Transverse colon (tissue), 4 donors: ENCODE data around the gene TECPR1. TPM values are rescaled to one million over a fixed set of nuclear protein-coding genes. Genes with fewer than 3 reads are reported as not detected.

Experiments
- DNase-seq: peaks from one replicate; pipeline ENCODE4 v3.0.0-alpha.2; 2019
- H3K27ac ChIP-seq, 4 donors: fragments of 200-600 bp; sonication (generic); 2 replicates each; pipeline ENCODE4 v1.5.1; 2016 to 2018; ENCODE audit warnings: inconsistent platforms in 4 of 4
- H3K27me3 ChIP-seq: fragments of 200-600 bp; sonication (generic); 2 replicates; pipeline ENCODE4 v1.5.1; 2017; ENCODE audit warnings: inconsistent platforms
- H3K36me3 ChIP-seq, 4 donors: fragments of 200-600 bp; sonication (generic); 2 replicates each; pipeline ENCODE4 v1.5.1; 2017 to 2019; ENCODE audit warnings: inconsistent platforms in 4 of 4
- H3K4me1 ChIP-seq, 4 donors: fragments of 200-600 bp; sonication (generic); 2 replicates each; pipeline ENCODE4 v1.5.1; 2017 to 2020; ENCODE audit warnings: inconsistent platforms in 4 of 4
- H3K4me3 ChIP-seq, 4 donors: fragments of 200-600 bp; sonication (generic); 1 replicate in 1 of 4; 2 replicates in 3 of 4; pipeline versions ENCODE4 v1.5.1 to v1.6.1; 2017 to 2019; ENCODE audit warnings: inconsistent platforms in 4 of 4
- H3K9me3 ChIP-seq, 2 donors: fragments of 200-600 bp; sonication (generic); 2 replicates each; pipeline ENCODE4 v1.5.1; 2017 to 2019; ENCODE audit warnings: inconsistent platforms in 2 of 2
- CTCF ChIP-seq, 5 experiments: fragments of 200-600 bp in 3 of 5; fragments of 450-650 bp in 2 of 5; sonication (generic) in 3 of 5; IDR thresholded peaks; 1 replicate in 2 of 5; 2 replicates in 3 of 5; pipeline ENCODE4 v1.5.1; 2016 to 2017; ENCODE audit warnings: antibody characterized with exemption in 5 of 5, inconsistent platforms in 3 of 5, mild to moderate bottlenecking in 2 of 5, moderate library complexity in 1 of 5
- EP300 ChIP-seq: sonication (generic); formaldehyde crosslinking; IDR thresholded peaks from one replicate; pipeline ENCODE4 v1.6.1; 2017; ENCODE audit warnings: antibody characterized with exemption, low read depth
- POLR2A ChIP-seq: fragments of 450-650 bp; IDR thresholded peaks from one replicate; pipeline ENCODE4 v1.6.1; 2016; ENCODE audit warnings: antibody characterized with exemption, mild to moderate bottlenecking, moderate library complexity
- POLR2AphosphoS5 ChIP-seq, 3 donors: sonication (generic); formaldehyde crosslinking; IDR thresholded peaks; one replicate each; pipeline ENCODE4 v1.6.1; 2016; ENCODE audit warnings: antibody characterized with exemption in 3 of 3
- WGBS, 2 donors: methylation state at CpG; one replicate each; pipeline ENCODE4 v1.1.5; 2018; ENCODE audit warnings: low coverage in 1 of 2; 5-methylcytosine and 5-hydroxymethylcytosine counted together
- in situ Hi-C, 4 donors: fragments of 200-750 bp; cut with MboI; loops; one replicate each; pipeline versions ENCODE4 v1.15.0 to v1.15.1; 2017; ENCODE audit warnings: low sequenced_read_pairs in 3 of 4, low pct_ligation_motif_present in 1 of 4, low pct_unique_long_range_greater_than_20kb in 1 of 4
- intact Hi-C: fragments of 100-400 bp; cut with DNase I; formaldehyde crosslinking; loops from one replicate; pipeline ENCODE4 v1.15.1; 2023; ENCODE audit warnings: low total_unique reads
- total RNA-seq, 4 donors: library from RNA; depleted of rRNA; stranded (reverse); fragments of >200 nt; gene quantifications; one replicate each; pipeline ENCODE4 v1.1.0, GENCODE V29; 2016

TECPR1 gene
- total RNA-seq, 4 donors from 2014 or later, result 23.1 to 43.0 (median 28.8) TPM

DNA sequence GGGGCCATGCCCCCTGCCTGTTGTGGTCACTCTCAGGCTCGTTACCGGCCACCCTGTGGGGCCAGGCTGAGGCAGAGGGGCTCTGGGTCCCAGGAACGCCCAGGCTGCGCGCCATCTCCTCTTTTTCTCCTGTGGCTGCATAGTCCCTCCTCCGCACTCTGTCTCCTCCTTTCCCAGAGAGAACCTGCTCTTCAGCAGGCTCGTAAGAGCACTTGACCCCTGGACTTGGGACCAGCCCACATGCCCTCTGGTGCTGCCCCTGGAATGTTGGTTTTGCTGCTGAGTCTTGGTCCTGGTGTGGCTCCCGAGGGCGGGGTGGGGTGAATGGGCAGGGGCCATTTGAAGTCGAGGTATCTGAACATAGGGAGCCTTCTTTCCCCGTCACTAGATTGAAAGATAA is 47.4 kb downstream of the TECPR1 start:
- Histone ChIP-seq H3K27me3 (no peaks in the 10 kb centered on the region), H3K36me3 (peaks cover 0 to 28% (median 10%) of the 10 kb centered on the region in 4 donors), H3K4me1 (peaks cover 0 to 9% (median 0%) of the 10 kb centered on the region in 4 donors), H3K9me3 (no peaks in the 10 kb centered on the region), H3K27ac (no peak overlapping the region), H3K4me3 (no peak overlapping the region)
- no peak for DNase-seq
- in situ Hi-C loops, result no loop called here
- no peak for TF ChIP-seq EP300
- WGBS, 2 donors, result 89 to 90% methylated on average over 2 to 11 of the region's 11 CpGs
- intact Hi-C loops, result no loop called here

DNA sequence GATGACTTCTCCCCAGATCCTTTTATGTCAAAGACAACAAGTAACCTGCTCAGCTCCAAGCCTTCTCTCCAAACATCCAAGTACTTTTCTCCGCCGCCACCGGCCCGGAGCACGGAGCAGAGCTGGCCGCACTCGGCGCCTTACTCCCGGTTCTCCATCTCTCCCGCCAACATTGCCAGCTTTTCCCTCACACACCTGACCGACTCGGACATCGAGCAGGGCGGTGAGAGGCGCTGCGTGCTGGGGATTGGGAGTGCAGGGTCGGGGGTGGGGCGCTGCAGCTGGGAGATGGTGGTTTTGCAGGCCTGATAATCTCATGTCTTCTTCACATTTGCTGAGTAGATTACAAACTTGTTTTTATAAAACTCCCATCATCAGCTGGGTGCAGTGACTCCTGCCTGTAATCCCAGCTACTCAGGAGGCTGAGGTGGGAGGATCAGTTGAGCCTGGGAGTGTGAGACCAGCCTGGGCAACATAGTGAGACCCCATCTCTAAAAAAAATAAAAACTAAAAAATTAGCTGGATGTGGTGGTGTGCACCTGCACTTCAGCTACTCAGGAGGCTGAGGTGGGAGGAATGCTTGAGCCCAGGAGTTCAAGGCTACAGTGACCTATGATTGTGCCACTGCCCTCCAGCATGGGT is 47.9 kb downstream of the TECPR1 start:
- Histone ChIP-seq H3K9me3 (no peaks in the 10 kb centered on the region), H3K36me3 (peaks cover 0 to 28% (median 13%) of the 10 kb centered on the region in 4 donors), H3K27ac (peak overlapping the region in 1 of 4 donors; percentile 62), H3K4me1 (peaks cover 0 to 9% (median 0%) of the 10 kb centered on the region in 4 donors), H3K27me3 (no peaks in the 10 kb centered on the region), H3K4me3 (no peak overlapping the region)
- 97% methylated on average over 18 of the region's 18 CpGs; no CpG with 5 or more reads in 1 of the 2 donors for WGBS, 2 donors
- intact Hi-C loops (no loop called here), in situ Hi-C loops (no loop called here)
- DNase-seq, result no peak
- TF ChIP-seq POLR2A (no peak), POLR2AphosphoS5 (IDR thresholded peaks at IDR 0.05) (no peak), CTCF (IDR thresholded peaks at IDR 0.05) (no peak), EP300 (no peak)

- no peak overlapping the region for H3K4me3 ChIP-seq
- 84 to 90% methylated on average over 2 to 28 of the region's 28 CpGs for WGBS, 2 donors
- peaks cover 0 to 28% (median 13%) of the 10 kb centered on the region in 4 donors for H3K36me3 ChIP-seq
- H3K4me1 ChIP-seq, result peaks cover 0 to 9% (median 0%) of the 10 kb centered on the region in 4 donors
- TF ChIP-seq POLR2AphosphoS5 (IDR thresholded peaks at IDR 0.05) (no peak), CTCF (IDR thresholded peaks at IDR 0.05) (no peak), EP300 (no peak), POLR2A (no peak)
- peak overlapping the region in 3 of 4 donors; percentile 19 to 62 (median 54) for H3K27ac ChIP-seq
- intact Hi-C loops (no loop called here), in situ Hi-C loops (no loop called here)
- H3K27me3 ChIP-seq, result no peaks in the 10 kb centered on the region
- H3K9me3 ChIP-seq, result peaks cover 0 to 4% of the 10 kb centered on the region in 2 donors
- no peak for DNase-seq
These were observed 48.6 kb downstream of the TECPR1 start for GRCh38 chr7:98203261-98203963.

DNA sequence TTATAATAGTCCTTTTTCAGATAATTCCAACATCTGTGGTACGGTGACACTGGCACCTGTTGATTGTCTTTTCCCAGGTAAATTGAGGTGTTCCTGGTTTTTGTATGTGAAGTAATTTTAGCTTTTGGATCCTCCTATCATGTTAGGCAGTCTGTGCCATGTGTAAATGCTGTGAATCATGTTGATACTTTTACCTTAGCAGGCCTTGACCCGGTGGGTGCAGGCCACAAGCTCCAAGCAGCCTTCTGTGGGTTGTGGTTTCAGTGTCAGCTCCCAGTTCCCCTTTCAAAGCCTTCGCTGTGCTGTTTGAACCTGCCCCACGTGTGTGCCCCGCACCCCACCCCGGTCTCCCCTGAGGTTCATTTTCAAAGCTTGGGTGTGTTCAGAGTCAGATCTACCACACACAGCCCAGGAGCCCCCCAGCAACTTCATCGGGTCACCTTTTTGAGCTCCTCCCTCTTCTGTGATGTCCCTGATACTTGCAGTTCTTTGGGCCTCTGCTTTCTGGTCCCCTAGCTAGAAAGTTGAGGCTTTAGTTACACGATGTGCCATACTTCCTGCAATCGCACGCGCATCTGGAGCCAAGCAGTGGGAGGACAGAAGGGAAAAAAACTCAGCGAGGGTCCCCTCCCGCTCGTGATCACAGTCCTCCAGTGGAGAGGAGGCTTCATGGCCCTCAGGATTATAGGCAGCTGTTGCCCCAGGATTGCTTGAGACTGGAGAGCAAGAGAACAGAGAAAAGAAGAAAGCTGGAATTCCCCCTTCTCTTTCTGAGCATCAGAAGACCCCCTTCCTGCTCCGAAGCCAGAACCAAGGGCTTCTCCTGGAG is 49.5 kb downstream of the TECPR1 start:
- peaks cover 0 to 28% (median 13%) of the 10 kb centered on the region in 4 donors for H3K36me3 ChIP-seq
- peaks cover 0 to 4% of the 10 kb centered on the region in 2 donors for H3K9me3 ChIP-seq
- 70 to 81% methylated on average over 14 to 15 of the region's 15 CpGs for WGBS, 2 donors
- TF ChIP-seq CTCF (IDR thresholded peaks at IDR 0.05) (no peak), POLR2AphosphoS5 (IDR thresholded peaks at IDR 0.05) (no peak), EP300 (no peak), POLR2A (no peak)
- H3K27ac ChIP-seq, result peak overlapping the region in 3 of 4 donors; percentile 19 to 62 (median 54)
- no peak overlapping the region for H3K4me3 ChIP-seq
- in situ Hi-C loops (no loop called here), intact Hi-C loops (no loop called here)
- DNase-seq, result peak; percentile 74
- H3K27me3 ChIP-seq, result no peaks in the 10 kb centered on the region
- peaks cover 0 to 9% (median 0%) of the 10 kb centered on the region in 4 donors for H3K4me1 ChIP-seq
